ENCODE data around the gene TMPRSS11E. TPM values are rescaled to one million over a fixed set of nuclear protein-coding genes. Genes with fewer than 3 reads are reported as not detected.

TMPRSS11E gene
- total RNA-seq, 1 experiment from 2014 or later: 2.3 TPM

GRCh38 chr4:68407868-68408190, 39.4 kb upstream of the TMPRSS11E start:
- peak overlapping the region; percentile 33 for H3K18ac ChIP-seq (ENCODE audit: insufficient read length, low read depth, low read length)

More at GRCh38 chr4:68407868-68408190, 39.4 kb upstream of the TMPRSS11E start:
- peak overlapping the region; percentile 82 for H2BK120ac ChIP-seq (ENCODE audit: low read depth, low read length, poor library complexity, severe bottlenecking)
- no peak overlapping the region for H3K56ac ChIP-seq (ENCODE audit: insufficient read length, low read depth, low read length)
- H2BK20ac ChIP-seq (ENCODE audit: low read depth, low read length, poor library complexity, severe bottlenecking): no peak overlapping the region
- H3K23ac ChIP-seq (ENCODE audit: insufficient read length, low read depth, low read length): no peak overlapping the region
- H2AK5ac ChIP-seq (ENCODE audit: insufficient read length, low read length): no peak overlapping the region
- peak overlapping the region; percentile 73 for H3K9ac ChIP-seq (ENCODE audit: extremely low read depth, insufficient read length, low read length)
- no peak overlapping the region for H2BK15ac ChIP-seq (ENCODE audit: low read depth, low read length)
- no peak overlapping the region for H4K5ac ChIP-seq (ENCODE audit: insufficient read length, low read depth, low read length)
- no peaks in the 10 kb centered on the region for H3K9me3 ChIP-seq (ENCODE audit: control insufficient read depth, low read depth, low read length)
- no peaks in the 10 kb centered on the region for H3K79me2 ChIP-seq (ENCODE audit: insufficient read depth, low read length)
- WGBS (ENCODE audit: extremely low coverage, insufficient read length, low lambda C conversion rate): no CpG with 5 or more reads among the region's 3 CpGs
- H3K23me2 ChIP-seq (ENCODE audit: insufficient read length, low read depth, low read length, poor library complexity, severe bottlenecking): peaks cover 7% of the 10 kb centered on the region
- no peaks in the 10 kb centered on the region for H4K20me1 ChIP-seq (ENCODE audit: control insufficient read depth, insufficient read depth, insufficient read length)
- peaks cover 71 to 82% of the 10 kb centered on the region in 2 experiments for H3K4me1 Mint-ChIP-seq
- H2BK12ac ChIP-seq (ENCODE audit: insufficient read length, low read depth, low read length): no peak overlapping the region
- no peaks in the 10 kb centered on the region; a peak in 1 of 5 replicates for H3K9me3 Mint-ChIP-seq
- no peak overlapping the region; the same call in 1 of the 2 replicates for H3K14ac ChIP-seq (ENCODE audit: insufficient read depth, low read length)
- peaks cover 0 to 3% (median 2%) of the 10 kb centered on the region in 3 experiments; a peak in 2 of 7 replicates for H3K36me3 Mint-ChIP-seq (ENCODE audit: insufficient read depth in 1 of 3, low read depth in 3 of 3)
- no peak overlapping the region; the same call in 1 of the 2 replicates for H3K4ac ChIP-seq (ENCODE audit: low read depth, low read length)
- no peak for DNase-seq
- TF ChIP-seq CTCF (conservative IDR thresholded peaks at IDR 0.05): no peak
- peak overlapping the region; percentile 79 for H3K4me2 ChIP-seq (ENCODE audit: insufficient read depth, insufficient read length, low read length)
- H3K79me1 ChIP-seq (ENCODE audit: insufficient read depth, low read depth, low read length, poor library complexity, severe bottlenecking): no peaks in the 10 kb centered on the region
- no peaks in the 10 kb centered on the region for H3K27me3 ChIP-seq (ENCODE audit: insufficient read depth, low read length)
- H3K27ac ChIP-seq (ENCODE audit: insufficient read length, low read depth, low read length): peak overlapping the region; percentile 100
- H4K8ac ChIP-seq (replicated peaks; ENCODE audit: insufficient read length, low read depth, low read length): no peak overlapping the region
- no peak overlapping the region for H2AFZ ChIP-seq (ENCODE audit: low read length)
- H4K91ac ChIP-seq (ENCODE audit: insufficient read length, low read depth, low read length): no peak overlapping the region
- H3K4me1 ChIP-seq (ENCODE audit: insufficient read depth, low read length): peaks cover 19% of the 10 kb centered on the region; the same call in 1 of the 2 replicates
- peak overlapping the region; percentile 98 to 100 (median 99) for H3K27ac Mint-ChIP-seq
- no peaks in the 10 kb centered on the region for H3K27me3 Mint-ChIP-seq (ENCODE audit: low read depth)
- H3K4me3 Mint-ChIP-seq: peak overlapping the region; percentile 70 to 78
- H2BK5ac ChIP-seq (ENCODE audit: insufficient read length, low read length): no peak overlapping the region
- no peak overlapping the region for H3T11ph ChIP-seq (ENCODE audit: low read length)

All from H9 (cell line).